Right lobe of liver (tissue), 4 donors: Measurements from ENCODE around the gene SAXO2.
"Not testable (repeated sequence)": the region's sequence is repeated elsewhere in the genome, so short reads cannot be mapped to it uniquely, and the experiment has no call there.

ENCODE experiments used
- POLR2A ChIP-seq: fragments of 450-650 bp; IDR thresholded peaks from one replicate; pipeline ENCODE4 v1.6.1; 2017; ENCODE audit warnings: antibody characterized with exemption, mild to moderate bottlenecking
- TF ChIP-seq, protein P1 (sequence below), 4 donors: fragments of 200-600 bp in 3 of 4; fragments of 450-650 bp in 1 of 4; IDR thresholded peaks; one replicate each; pipeline versions ENCODE4 v1.5.1 to v1.8.0; 2016 to 2022; ENCODE audit warnings: antibody characterized with exemption in 4 of 4, mild to moderate bottlenecking in 2 of 4
- donor health status: DM: no; HTN: no; CAD: no.
- donor health status: DM: no; HTN: no; CAD: no.
- donor health status: DM: no; HTN: yes; CAD: no.

DNA sequence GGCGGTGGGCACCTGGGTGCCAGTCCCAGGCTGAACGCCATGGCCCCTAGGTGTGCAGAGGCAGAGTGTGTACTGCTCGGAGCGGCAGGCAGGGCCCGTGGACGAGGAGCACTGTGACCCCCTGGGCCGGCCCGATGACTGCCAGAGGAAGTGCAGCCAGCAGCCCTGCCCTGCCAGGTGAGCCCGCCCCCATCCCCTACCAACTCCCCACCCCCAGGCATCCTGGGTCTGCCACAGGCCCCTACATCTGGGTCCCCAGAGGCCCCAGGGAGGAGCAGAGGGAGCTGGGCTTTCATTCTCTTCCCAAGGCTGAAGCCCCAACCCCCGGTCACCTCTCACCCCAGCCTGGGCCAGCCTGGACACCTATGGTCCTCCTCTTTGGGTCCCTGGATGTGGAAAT, 63.0 kb downstream of the SAXO2 start:
- TF ChIP-seq, protein P1, sequence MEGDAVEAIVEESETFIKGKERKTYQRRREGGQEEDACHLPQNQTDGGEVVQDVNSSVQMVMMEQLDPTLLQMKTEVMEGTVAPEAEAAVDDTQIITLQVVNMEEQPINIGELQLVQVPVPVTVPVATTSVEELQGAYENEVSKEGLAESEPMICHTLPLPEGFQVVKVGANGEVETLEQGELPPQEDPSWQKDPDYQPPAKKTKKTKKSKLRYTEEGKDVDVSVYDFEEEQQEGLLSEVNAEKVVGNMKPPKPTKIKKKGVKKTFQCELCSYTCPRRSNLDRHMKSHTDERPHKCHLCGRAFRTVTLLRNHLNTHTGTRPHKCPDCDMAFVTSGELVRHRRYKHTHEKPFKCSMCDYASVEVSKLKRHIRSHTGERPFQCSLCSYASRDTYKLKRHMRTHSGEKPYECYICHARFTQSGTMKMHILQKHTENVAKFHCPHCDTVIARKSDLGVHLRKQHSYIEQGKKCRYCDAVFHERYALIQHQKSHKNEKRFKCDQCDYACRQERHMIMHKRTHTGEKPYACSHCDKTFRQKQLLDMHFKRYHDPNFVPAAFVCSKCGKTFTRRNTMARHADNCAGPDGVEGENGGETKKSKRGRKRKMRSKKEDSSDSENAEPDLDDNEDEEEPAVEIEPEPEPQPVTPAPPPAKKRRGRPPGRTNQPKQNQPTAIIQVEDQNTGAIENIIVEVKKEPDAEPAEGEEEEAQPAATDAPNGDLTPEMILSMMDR (IDR thresholded peaks at IDR 0.05): not testable (repeated sequence)
- TF ChIP-seq POLR2A: not testable (repeated sequence)
